ENCODE results near the gene SFXN5. TPM values are rescaled to one million over a fixed set of nuclear protein-coding genes. Genes with fewer than 3 reads are reported as not detected.
A peak's percentile ranks its signal among the peaks of the same experiment; 100 is the strongest.

SFXN5 gene
- total RNA-seq, 3 donors from 2014 or later, result 5.2 to 7.3 (median 5.3) TPM

GRCh38 chr2:72921088-72921851 lies 150.2 kb downstream of the SFXN5 start:
- Mint-ChIP-seq H3K36me3 (ENCODE audit: insufficient read depth) (no peaks in the 10 kb centered on the region), H3K4me3 (no peak overlapping the region), H3K27me3 (ENCODE audit: low read depth) (peaks cover 66% of the 10 kb centered on the region), H3K4me1 (ENCODE audit: low read depth) (peaks cover 28% of the 10 kb centered on the region), H3K9me3 (no peaks in the 10 kb centered on the region)
- DNase-seq (no peak), ATAC-seq (no peak)

GRCh38 chr2:72920318-72921087 lies 151.0 kb downstream of the SFXN5 start:
- no peak for DNase-seq
- peaks cover 66% of the 10 kb centered on the region for H3K27me3 Mint-ChIP-seq (ENCODE audit: low read depth)
- H3K4me3 Mint-ChIP-seq, result peak overlapping the region; percentile 45
- no peaks in the 10 kb centered on the region for H3K36me3 Mint-ChIP-seq (ENCODE audit: insufficient read depth)
- H3K9me3 Mint-ChIP-seq, result no peaks in the 10 kb centered on the region
- H3K4me1 Mint-ChIP-seq (ENCODE audit: low read depth), result peaks cover 31% of the 10 kb centered on the region
- peak; percentile 23 to 45 for ATAC-seq

GRCh38 chr2:72919414-72920317 lies 151.8 kb downstream of the SFXN5 start:
- no peak for ATAC-seq
- H3K9me3 Mint-ChIP-seq, result no peaks in the 10 kb centered on the region
- no peak for DNase-seq
- H3K36me3 Mint-ChIP-seq (ENCODE audit: insufficient read depth), result no peaks in the 10 kb centered on the region
- H3K27me3 Mint-ChIP-seq (ENCODE audit: low read depth), result peaks cover 68% of the 10 kb centered on the region
- H3K4me1 Mint-ChIP-seq (ENCODE audit: low read depth), result peaks cover 38% of the 10 kb centered on the region
- peak overlapping the region; percentile 16 for H3K4me3 Mint-ChIP-seq

- DNase-seq (no peak), ATAC-seq (peak in 1 of 2 donors; percentile 25)
- H3K4me3 Mint-ChIP-seq, result no peak overlapping the region
- no peaks in the 10 kb centered on the region for H3K9me3 Mint-ChIP-seq
- no peaks in the 10 kb centered on the region for H3K36me3 Mint-ChIP-seq (ENCODE audit: insufficient read depth)
- H3K4me1 Mint-ChIP-seq (ENCODE audit: low read depth), result peaks cover 34% of the 10 kb centered on the region
- H3K27me3 Mint-ChIP-seq (ENCODE audit: low read depth), result peaks cover 74% of the 10 kb centered on the region
Measured at GRCh38 chr2:72917877-72918553, 153.5 kb downstream of the SFXN5 start.

- peaks cover 34% of the 10 kb centered on the region for H3K4me1 Mint-ChIP-seq (ENCODE audit: low read depth)
- DNase-seq (no peak), ATAC-seq (peak; percentile 39 to 54)
- H3K36me3 Mint-ChIP-seq (ENCODE audit: insufficient read depth), result no peaks in the 10 kb centered on the region
- peak within 1 kb of the TSS; percentile 73 for H3K4me3 Mint-ChIP-seq
- H3K9me3 Mint-ChIP-seq, result no peaks in the 10 kb centered on the region
- peaks cover 71% of the 10 kb centered on the region for H3K27me3 Mint-ChIP-seq (ENCODE audit: low read depth)
Measured at GRCh38 chr2:72917138-72917876, 154.2 kb downstream of the SFXN5 start, which contains the start of gene EMX1. EMX1 (plus strand) TSS chr2:72917519; CDS start chr2:72917853, 334 bp downstream.

- H3K27me3 Mint-ChIP-seq (ENCODE audit: low read depth), result peaks cover 71% of the 10 kb centered on the region
- no peaks in the 10 kb centered on the region for H3K9me3 Mint-ChIP-seq
- peak overlapping the region; percentile 73 for H3K4me3 Mint-ChIP-seq
- H3K36me3 Mint-ChIP-seq (ENCODE audit: insufficient read depth), result no peaks in the 10 kb centered on the region
- DNase-seq (no peak), ATAC-seq (peak in 1 of 2 donors; percentile 7)
- peaks cover 34% of the 10 kb centered on the region for H3K4me1 Mint-ChIP-seq (ENCODE audit: low read depth)
Measured at GRCh38 chr2:72916743-72917137, 154.8 kb downstream of the SFXN5 start.

GRCh38 chr2:72915907-72916742 lies 155.4 kb downstream of the SFXN5 start:
- Mint-ChIP-seq H3K9me3 (no peaks in the 10 kb centered on the region), H3K36me3 (ENCODE audit: insufficient read depth) (no peaks in the 10 kb centered on the region), H3K4me3 (peak overlapping the region; percentile 73), H3K27me3 (ENCODE audit: low read depth) (peaks cover 71% of the 10 kb centered on the region), H3K4me1 (ENCODE audit: low read depth) (peaks cover 34% of the 10 kb centered on the region)
- ATAC-seq (peak; percentile 52), DNase-seq (no peak)

- DNase-seq, result no peak
- no peaks in the 10 kb centered on the region for H3K36me3 Mint-ChIP-seq (ENCODE audit: insufficient read depth)
- peaks cover 74% of the 10 kb centered on the region for H3K27me3 Mint-ChIP-seq (ENCODE audit: low read depth)
- peaks cover 32% of the 10 kb centered on the region for H3K4me1 Mint-ChIP-seq (ENCODE audit: low read depth)
- H3K9me3 Mint-ChIP-seq, result no peaks in the 10 kb centered on the region
- no peak for ATAC-seq
- peak overlapping the region; percentile 64 for H3K4me3 Mint-ChIP-seq
Measured at GRCh38 chr2:72915320-72915906, 156.1 kb downstream of the SFXN5 start.

- DNase-seq (no peak), ATAC-seq (no peak)
- H3K4me1 Mint-ChIP-seq (ENCODE audit: low read depth), result peaks cover 30% of the 10 kb centered on the region
- H3K27me3 Mint-ChIP-seq (ENCODE audit: low read depth), result peaks cover 78% of the 10 kb centered on the region
- H3K9me3 Mint-ChIP-seq, result no peaks in the 10 kb centered on the region
- no peaks in the 10 kb centered on the region for H3K36me3 Mint-ChIP-seq (ENCODE audit: insufficient read depth)
- H3K4me3 Mint-ChIP-seq, result peak overlapping the region; percentile 64
Measured at GRCh38 chr2:72914589-72915319, 156.8 kb downstream of the SFXN5 start.

- Mint-ChIP-seq H3K4me1 (ENCODE audit: low read depth) (peaks cover 26% of the 10 kb centered on the region), H3K36me3 (ENCODE audit: insufficient read depth) (no peaks in the 10 kb centered on the region), H3K4me3 (no peak overlapping the region), H3K9me3 (no peaks in the 10 kb centered on the region), H3K27me3 (ENCODE audit: low read depth) (peaks cover 78% of the 10 kb centered on the region)
- ATAC-seq (no peak), DNase-seq (no peak)
Measured at GRCh38 chr2:72914206-72914559, 157.3 kb downstream of the SFXN5 start.

- Mint-ChIP-seq H3K4me1 (ENCODE audit: low read depth) (peaks cover 22% of the 10 kb centered on the region), H3K36me3 (ENCODE audit: insufficient read depth) (no peaks in the 10 kb centered on the region), H3K4me3 (no peak overlapping the region), H3K27me3 (ENCODE audit: low read depth) (peaks cover 77% of the 10 kb centered on the region), H3K9me3 (no peaks in the 10 kb centered on the region)
- DNase-seq, result no peak
- no peak for ATAC-seq
Measured at GRCh38 chr2:72913486-72914205, 157.9 kb downstream of the SFXN5 start.

Measured in activated T-cell treated with anti-CD3 and anti-CD28 coated beads, Interleukin-2, amount 50 U/mL, for 4 hours (primary cell).